Vagina (tissue), 2 donors: ENCODE results near the gene PHACTR3. TPM values are rescaled to one million over a fixed set of nuclear protein-coding genes. Genes with fewer than 3 reads are reported as not detected.

ENCODE experiments used
- DNase-seq, 2 donors: peaks; one replicate each; pipeline ENCODE4 v3.0.0-alpha.2; 2017; ENCODE audit errors: extremely low spot score in 2 of 2
- H3K27ac ChIP-seq: fragments of 200-600 bp; sonication (generic); one replicate; pipeline ENCODE4 v1.5.1; 2019
- H3K27me3 ChIP-seq: fragments of 200-600 bp; sonication (generic); one replicate; pipeline ENCODE4 v1.5.1; 2019
- H3K36me3 ChIP-seq, 2 donors: fragments of 200-600 bp; sonication (generic); one replicate each; pipeline ENCODE4 v1.5.1; 2017 to 2019
- H3K4me1 ChIP-seq: fragments of 200-600 bp; sonication (generic); one replicate; pipeline ENCODE4 v1.5.1; 2019
- H3K4me3 ChIP-seq, 2 donors: fragments of 200-600 bp; sonication (generic); 1 replicate in 1 of 2; 2 replicates in 1 of 2; pipeline ENCODE4 v1.5.1; 2016 to 2019
- H3K9me3 ChIP-seq: fragments of 200-600 bp; sonication (generic); one replicate; pipeline ENCODE4 v1.5.1; 2019
- POLR2A ChIP-seq, 2 donors: fragments of 450-650 bp; IDR thresholded peaks; one replicate each; pipeline ENCODE4 v1.6.1; 2017; ENCODE audit warnings: antibody characterized with exemption in 2 of 2, mild to moderate bottlenecking in 2 of 2, moderate library complexity in 2 of 2
- POLR2AphosphoS5 ChIP-seq, 2 donors: sonication (generic); formaldehyde crosslinking; IDR thresholded peaks; one replicate each; pipeline ENCODE4 v1.9.0; 2017; ENCODE audit warnings: antibody characterized with exemption in 2 of 2, mild to moderate bottlenecking in 2 of 2, low read depth in 1 of 2; ENCODE audit not compliant: insufficient read depth in 1 of 2
- intact Hi-C: fragments of 100-400 bp; cut with DNase I; formaldehyde crosslinking; loops from one replicate; pipeline ENCODE4 v1.15.1; 2023
- total RNA-seq: library from RNA; depleted of rRNA; stranded (reverse); fragments of >200 nt; gene quantifications from one replicate; pipeline ENCODE4 v1.2.3, GENCODE V29; 2016
- TF ChIP-seq, protein P1 (sequence below), 3 experiments: fragments of 450-650 bp in 2 of 3; fragments of 200-600 bp in 1 of 3; sonication (generic) in 1 of 3; IDR thresholded peaks; one replicate each; pipeline ENCODE4 v1.5.1; 2017 to 2019; ENCODE audit warnings: antibody characterized with exemption in 3 of 3, mild to moderate bottlenecking in 2 of 3, moderate library complexity in 2 of 3

Gene PHACTR3
- total RNA-seq, 1 donor from 2014 or later: 8.3 TPM

DNA sequence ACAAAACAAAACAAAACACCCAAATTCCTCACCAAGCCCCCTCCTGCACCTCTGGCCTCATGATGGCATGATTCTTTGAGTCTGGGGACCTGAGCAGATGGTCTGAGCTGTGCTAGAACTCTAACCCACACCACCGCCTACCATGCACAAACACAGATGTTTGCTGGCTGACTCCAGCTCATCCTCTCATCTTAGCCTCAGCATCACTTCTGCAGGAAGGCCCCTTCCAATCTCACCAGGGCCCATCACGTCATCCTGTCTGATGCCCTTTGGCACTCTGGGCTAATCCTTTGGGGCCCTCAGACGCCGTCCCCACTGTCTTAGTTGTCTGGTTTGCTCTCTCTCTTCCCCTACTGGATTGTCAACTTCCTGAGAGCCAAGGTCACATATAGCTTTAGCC, 85.8 kb downstream of the PHACTR3 start:
- DNase-seq: no peak
- TF ChIP-seq POLR2A (IDR thresholded peaks at IDR 0.05): no peak
- TF ChIP-seq, protein P1, sequence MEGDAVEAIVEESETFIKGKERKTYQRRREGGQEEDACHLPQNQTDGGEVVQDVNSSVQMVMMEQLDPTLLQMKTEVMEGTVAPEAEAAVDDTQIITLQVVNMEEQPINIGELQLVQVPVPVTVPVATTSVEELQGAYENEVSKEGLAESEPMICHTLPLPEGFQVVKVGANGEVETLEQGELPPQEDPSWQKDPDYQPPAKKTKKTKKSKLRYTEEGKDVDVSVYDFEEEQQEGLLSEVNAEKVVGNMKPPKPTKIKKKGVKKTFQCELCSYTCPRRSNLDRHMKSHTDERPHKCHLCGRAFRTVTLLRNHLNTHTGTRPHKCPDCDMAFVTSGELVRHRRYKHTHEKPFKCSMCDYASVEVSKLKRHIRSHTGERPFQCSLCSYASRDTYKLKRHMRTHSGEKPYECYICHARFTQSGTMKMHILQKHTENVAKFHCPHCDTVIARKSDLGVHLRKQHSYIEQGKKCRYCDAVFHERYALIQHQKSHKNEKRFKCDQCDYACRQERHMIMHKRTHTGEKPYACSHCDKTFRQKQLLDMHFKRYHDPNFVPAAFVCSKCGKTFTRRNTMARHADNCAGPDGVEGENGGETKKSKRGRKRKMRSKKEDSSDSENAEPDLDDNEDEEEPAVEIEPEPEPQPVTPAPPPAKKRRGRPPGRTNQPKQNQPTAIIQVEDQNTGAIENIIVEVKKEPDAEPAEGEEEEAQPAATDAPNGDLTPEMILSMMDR (IDR thresholded peaks at IDR 0.05): no peak
- TF ChIP-seq POLR2AphosphoS5 (IDR thresholded peaks at IDR 0.05; ENCODE audit: insufficient read depth in 1 of 2, low read depth in 1 of 2): no peak
- Histone ChIP-seq H3K27ac (no peak overlapping the region), H3K4me3 (no peak overlapping the region), H3K4me1 (no peaks in the 10 kb centered on the region), H3K9me3 (no peaks in the 10 kb centered on the region), H3K36me3 (no peaks in the 10 kb centered on the region), H3K27me3 (no peaks in the 10 kb centered on the region)
- intact Hi-C loops: no loop called here

DNA sequence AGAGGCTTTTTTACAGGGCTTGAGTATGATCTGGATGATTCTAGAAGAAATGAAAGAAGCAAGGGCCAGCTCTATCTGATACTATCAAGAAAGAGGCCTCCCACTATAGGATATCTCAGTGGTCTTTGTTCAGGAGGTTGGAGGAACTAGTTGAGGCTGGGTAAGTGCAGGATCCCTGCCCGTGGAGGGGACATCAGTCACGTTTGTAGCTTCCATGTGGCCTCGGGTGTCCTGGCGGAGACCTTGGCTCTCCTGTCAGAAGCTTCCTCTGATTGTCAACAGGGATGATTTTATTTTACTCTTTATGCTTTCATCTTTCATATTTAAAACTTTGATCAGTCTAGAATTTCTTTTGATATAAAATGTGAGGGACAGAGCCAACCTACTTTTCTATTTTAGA, 86.6 kb downstream of the PHACTR3 start:
- Histone ChIP-seq H3K27ac (no peak overlapping the region), H3K27me3 (no peaks in the 10 kb centered on the region), H3K36me3 (no peaks in the 10 kb centered on the region), H3K9me3 (no peaks in the 10 kb centered on the region), H3K4me1 (no peaks in the 10 kb centered on the region), H3K4me3 (no peak overlapping the region)
- intact Hi-C loops: no loop called here
- DNase-seq: no peak
- no peak for TF ChIP-seq POLR2A (IDR thresholded peaks at IDR 0.05)
- TF ChIP-seq, protein P1 (IDR thresholded peaks at IDR 0.05): no peak
- TF ChIP-seq POLR2AphosphoS5 (IDR thresholded peaks at IDR 0.05; ENCODE audit: insufficient read depth in 1 of 2, low read depth in 1 of 2): no peak

DNA sequence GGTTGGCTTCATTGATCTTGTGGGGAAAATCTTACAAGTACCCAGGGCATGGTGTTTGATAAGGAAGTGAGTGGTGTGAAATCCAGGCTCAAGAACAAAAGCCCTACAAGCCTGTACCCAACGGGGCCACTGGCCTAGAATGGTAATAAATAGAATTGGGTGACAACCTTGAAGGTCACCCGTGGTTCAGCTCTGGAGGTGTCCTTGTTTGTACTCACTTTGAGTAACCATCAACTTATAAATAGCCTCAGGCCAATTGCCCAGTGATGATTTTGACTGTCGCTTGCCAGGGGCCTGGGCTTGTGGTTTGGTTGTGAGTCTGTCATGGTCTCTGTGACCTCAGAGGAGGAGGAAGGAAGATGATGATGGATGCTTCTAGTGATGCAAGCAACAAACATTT, 87.8 kb downstream of the PHACTR3 start:
- Histone ChIP-seq H3K4me1 (no peaks in the 10 kb centered on the region), H3K9me3 (no peaks in the 10 kb centered on the region), H3K36me3 (no peaks in the 10 kb centered on the region), H3K4me3 (no peak overlapping the region), H3K27me3 (no peaks in the 10 kb centered on the region), H3K27ac (no peak overlapping the region)
- TF ChIP-seq, protein P1 (IDR thresholded peaks at IDR 0.05): no peak
- no peak for TF ChIP-seq POLR2AphosphoS5 (IDR thresholded peaks at IDR 0.05; ENCODE audit: insufficient read depth in 1 of 2, low read depth in 1 of 2)
- TF ChIP-seq POLR2A (IDR thresholded peaks at IDR 0.05): no peak
- intact Hi-C loops: no loop called here
- DNase-seq: peak in 1 of 2 donors; percentile 69

DNA sequence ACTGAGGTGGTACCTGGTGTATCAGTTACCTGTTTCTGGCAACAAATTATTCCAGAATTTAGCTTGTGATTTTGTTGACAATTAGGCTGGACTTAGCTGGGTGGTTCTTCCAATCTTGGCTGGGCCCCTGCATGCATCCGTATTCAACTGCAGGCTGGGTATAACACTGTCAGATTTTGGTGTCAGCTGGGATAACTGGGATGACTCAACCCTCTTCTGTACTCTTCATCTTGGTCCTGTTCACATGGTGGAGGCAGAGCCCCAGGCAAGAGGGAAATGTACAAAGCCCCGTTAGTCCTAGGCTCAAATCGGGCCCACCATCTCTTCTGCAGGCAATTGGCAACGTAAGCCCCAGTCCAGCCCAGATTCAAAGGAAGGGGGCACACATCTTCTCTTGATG, 89.2 kb downstream of the PHACTR3 start:
- TF ChIP-seq, protein P1 (IDR thresholded peaks at IDR 0.05): no peak
- TF ChIP-seq POLR2AphosphoS5 (IDR thresholded peaks at IDR 0.05; ENCODE audit: insufficient read depth in 1 of 2, low read depth in 1 of 2): no peak
- no peak for TF ChIP-seq POLR2A (IDR thresholded peaks at IDR 0.05)
- intact Hi-C loops: no loop called here

DNA sequence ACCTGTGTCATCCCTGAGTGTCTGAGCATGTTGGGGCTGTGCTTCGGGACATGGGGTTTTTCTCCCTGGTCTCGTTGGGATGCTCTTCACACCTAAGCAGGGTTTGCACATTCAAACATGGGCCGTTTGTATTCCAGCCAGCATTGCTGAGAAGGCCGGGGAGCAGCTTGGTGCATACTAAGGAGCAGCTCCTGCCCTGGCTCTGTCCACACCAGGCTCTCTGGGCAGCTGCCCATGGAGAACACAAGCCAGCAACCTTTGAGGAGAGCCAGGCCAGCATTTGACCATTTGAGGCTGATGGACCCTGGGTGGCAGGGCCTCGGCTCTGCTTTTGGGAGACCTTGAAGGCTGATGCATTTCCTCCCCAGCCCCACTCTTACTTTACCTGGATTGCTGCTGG, 92.1 kb downstream of the PHACTR3 start:
- Histone ChIP-seq H3K9me3 (no peaks in the 10 kb centered on the region), H3K27me3 (no peaks in the 10 kb centered on the region), H3K4me1 (no peaks in the 10 kb centered on the region), H3K4me3 (no peak overlapping the region), H3K27ac (no peak overlapping the region), H3K36me3 (no peaks in the 10 kb centered on the region)
- DNase-seq: peak in 1 of 2 donors; percentile 42
- intact Hi-C loops: no loop called here
- no peak for TF ChIP-seq POLR2AphosphoS5 (IDR thresholded peaks at IDR 0.05; ENCODE audit: insufficient read depth in 1 of 2, low read depth in 1 of 2)
- no peak for TF ChIP-seq POLR2A (IDR thresholded peaks at IDR 0.05)
- TF ChIP-seq, protein P1 (IDR thresholded peaks at IDR 0.05): no peak

More for the DNA sequence above, 89.2 kb downstream of the PHACTR3 start:
- no peaks in the 10 kb centered on the region for H3K36me3 ChIP-seq
- no peaks in the 10 kb centered on the region for H3K4me1 ChIP-seq
- H3K9me3 ChIP-seq: no peaks in the 10 kb centered on the region
- DNase-seq: no peak
- H3K27ac ChIP-seq: no peak overlapping the region
- H3K27me3 ChIP-seq: no peaks in the 10 kb centered on the region
- H3K4me3 ChIP-seq: no peak overlapping the region
